Hepatocyte (in vitro differentiated cells): ENCODE data around the gene STK32C. TPM values are rescaled to one million over a fixed set of nuclear protein-coding genes. Genes with fewer than 3 reads are reported as not detected.
"Not testable (repeated sequence)": the region's sequence is repeated elsewhere in the genome, so short reads cannot be mapped to it uniquely, and the experiment has no call there.

Experiments used
- DNase-seq: peaks from one replicate; pipeline ENCODE4 v3.0.0-alpha.2; 2016; ENCODE audit warnings: low spot score
- H2AFZ ChIP-seq: fragments of 200-600 bp; sonication (generic); 2 replicates; pipeline ENCODE4 v1.6.0; 2016; ENCODE audit warnings: antibody characterized with exemption, mild to moderate bottlenecking
- H3K27ac ChIP-seq: fragments of 200-600 bp; sonication (generic); 2 replicates; pipeline ENCODE4 v1.5.1; 2016; ENCODE audit warnings: mild to moderate bottlenecking
- H3K27me3 ChIP-seq: fragments of 200-600 bp; sonication (generic); 2 replicates; pipeline ENCODE4 v1.6.1; 2016
- H3K36me3 ChIP-seq: fragments of 200-600 bp; sonication (generic); replicated peaks from 2 replicates; pipeline ENCODE4 v1.5.1; 2016; ENCODE audit warnings: low read depth; ENCODE audit not compliant: insufficient read depth
- H3K4me1 ChIP-seq: fragments of 200-600 bp; sonication (generic); 2 replicates; pipeline ENCODE4 v1.5.1; 2016; ENCODE audit warnings: mild to moderate bottlenecking, moderate library complexity; ENCODE audit not compliant: insufficient read depth
- H3K4me2 ChIP-seq: fragments of 200-600 bp; sonication (generic); 2 replicates; pipeline ENCODE4 v1.6.0; 2016
- H3K4me3 ChIP-seq: fragments of 200-600 bp; sonication (generic); 2 replicates; pipeline ENCODE4 v1.5.1; 2016; ENCODE audit warnings: mild to moderate bottlenecking
- H3K79me2 ChIP-seq: fragments of 200-600 bp; sonication (generic); 2 replicates; pipeline ENCODE4 v1.6.0; 2017; ENCODE audit warnings: mild to moderate bottlenecking
- H3K9me2 ChIP-seq: fragments of 200-600 bp; sonication (generic); replicated peaks from 2 replicates; pipeline ENCODE4 v1.6.0; 2017; ENCODE audit warnings: mild to moderate bottlenecking; ENCODE audit not compliant: insufficient read depth
- H3K9me3 ChIP-seq: fragments of 200-600 bp; sonication (generic); 2 replicates; pipeline ENCODE4 v1.5.1; 2016; ENCODE audit warnings: low read depth, mild to moderate bottlenecking
- H4K20me1 ChIP-seq: fragments of 200-600 bp; sonication (generic); 2 replicates; pipeline ENCODE4 v1.6.0; 2016; ENCODE audit warnings: mild to moderate bottlenecking; ENCODE audit not compliant: insufficient read depth, poor library complexity, severe bottlenecking
- EZH2 ChIP-seq: fragments of 200-600 bp; sonication (generic); IDR thresholded peaks from 2 replicates; pipeline ENCODE4 v1.6.1; 2016; ENCODE audit warnings: antibody characterized with exemption, mild to moderate bottlenecking, borderline replicate concordance
- EZH2phosphoT487 ChIP-seq: fragments of 200-600 bp; sonication (generic); IDR thresholded peaks from one replicate; pipeline ENCODE4 v1.6.1; 2018; ENCODE audit warnings: antibody characterized with exemption, mild to moderate bottlenecking, low read depth, moderate library complexity; ENCODE audit not compliant: unreplicated experiment, severe bottlenecking
- WGBS: methylation state at CpG from one replicate; pipeline ENCODE4 v1.1.6; 2016; ENCODE audit warnings: low lambda C conversion rate; ENCODE audit errors: missing lambda C conversion rate; 5-methylcytosine and 5-hydroxymethylcytosine counted together
- polyA plus RNA-seq: library from polyadenylated mRNA; unstranded; fragments of >200 nt; fragmentation: Nextera tagmentation; extraction: Ambion mirVana; gene quantifications from 2 replicates; pipeline ENCODE4 v1.2.1, GENCODE V29; 2016
- total RNA-seq: library from RNA; depleted of rRNA; stranded (reverse); fragments of >200 nt; gene quantifications from 2 replicates; pipeline ENCODE4 v1.2.3, GENCODE V29; 2014
- TF ChIP-seq, protein P1 (sequence below): fragments of 200-600 bp; sonication (generic); IDR thresholded peaks from 2 replicates; pipeline ENCODE4 v1.5.1; 2016; ENCODE audit warnings: antibody characterized with exemption, mild to moderate bottlenecking; ENCODE audit not compliant: poor library complexity

STK32C gene
- total and polyA plus RNA-seq, 2 experiments from 2014 or later = 7.9 to 12.2 TPM

DNA sequence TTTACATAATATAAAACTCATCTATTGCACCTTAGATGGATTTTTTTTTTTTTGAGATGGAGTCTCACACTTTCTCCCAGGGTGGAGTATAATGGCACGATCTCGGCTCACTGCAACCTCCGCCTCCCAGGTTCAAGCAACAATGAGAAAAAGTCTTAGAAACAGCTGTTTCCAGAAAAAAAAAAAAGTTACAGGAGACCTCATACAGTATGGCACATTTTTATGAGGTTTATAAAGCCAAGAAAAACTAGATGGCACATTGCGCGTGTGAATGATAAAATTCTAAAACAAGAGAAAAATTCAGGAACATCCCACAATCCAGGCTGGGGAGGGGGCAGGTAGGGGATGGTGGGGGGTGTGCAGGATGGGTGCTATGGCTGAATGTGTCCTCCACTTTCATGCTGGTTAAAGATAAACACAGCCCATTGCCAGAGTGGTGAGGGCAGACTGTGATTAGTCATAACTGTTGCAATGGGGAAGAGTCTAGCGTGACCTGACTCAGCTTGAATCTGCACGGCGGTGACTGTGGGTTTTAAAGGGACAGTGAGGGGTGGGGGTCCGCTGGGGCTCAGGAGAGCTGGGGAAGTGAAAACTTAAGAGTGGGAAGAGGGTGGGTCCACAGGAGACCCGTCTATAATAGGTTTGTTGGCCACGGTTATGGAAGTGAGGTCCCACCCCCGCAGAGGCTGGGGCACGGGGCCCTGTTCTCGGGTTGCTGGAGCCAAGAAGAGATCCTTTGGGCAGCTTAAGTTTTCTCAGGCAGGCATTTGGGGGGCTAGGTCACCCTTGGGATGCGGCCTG is 12.3 kb upstream of the STK32C start:
- TF ChIP-seq, protein P1, sequence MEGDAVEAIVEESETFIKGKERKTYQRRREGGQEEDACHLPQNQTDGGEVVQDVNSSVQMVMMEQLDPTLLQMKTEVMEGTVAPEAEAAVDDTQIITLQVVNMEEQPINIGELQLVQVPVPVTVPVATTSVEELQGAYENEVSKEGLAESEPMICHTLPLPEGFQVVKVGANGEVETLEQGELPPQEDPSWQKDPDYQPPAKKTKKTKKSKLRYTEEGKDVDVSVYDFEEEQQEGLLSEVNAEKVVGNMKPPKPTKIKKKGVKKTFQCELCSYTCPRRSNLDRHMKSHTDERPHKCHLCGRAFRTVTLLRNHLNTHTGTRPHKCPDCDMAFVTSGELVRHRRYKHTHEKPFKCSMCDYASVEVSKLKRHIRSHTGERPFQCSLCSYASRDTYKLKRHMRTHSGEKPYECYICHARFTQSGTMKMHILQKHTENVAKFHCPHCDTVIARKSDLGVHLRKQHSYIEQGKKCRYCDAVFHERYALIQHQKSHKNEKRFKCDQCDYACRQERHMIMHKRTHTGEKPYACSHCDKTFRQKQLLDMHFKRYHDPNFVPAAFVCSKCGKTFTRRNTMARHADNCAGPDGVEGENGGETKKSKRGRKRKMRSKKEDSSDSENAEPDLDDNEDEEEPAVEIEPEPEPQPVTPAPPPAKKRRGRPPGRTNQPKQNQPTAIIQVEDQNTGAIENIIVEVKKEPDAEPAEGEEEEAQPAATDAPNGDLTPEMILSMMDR = no peak
- TF ChIP-seq EZH2phosphoT487 (no peak), EZH2 (no peak)
- H3K27me3 ChIP-seq = no peaks in the 10 kb centered on the region
- H3K27ac ChIP-seq = no peak overlapping the region
- no peaks in the 10 kb centered on the region for H3K79me2 ChIP-seq
- H3K36me3 ChIP-seq = no peaks in the 10 kb centered on the region
- no peaks in the 10 kb centered on the region for H3K9me2 ChIP-seq
- H2AFZ ChIP-seq = no peak overlapping the region
- H3K4me2 ChIP-seq = peak overlapping the region; percentile 44
- no peaks in the 10 kb centered on the region for H3K4me1 ChIP-seq
- H3K4me3 ChIP-seq = no peak overlapping the region
- 71% methylated on average over 15 of the region's 15 CpGs for WGBS
- H4K20me1 ChIP-seq = no peaks in the 10 kb centered on the region
- H3K9me3 ChIP-seq = no peaks in the 10 kb centered on the region
- DNase-seq = peak; percentile 62

DNA sequence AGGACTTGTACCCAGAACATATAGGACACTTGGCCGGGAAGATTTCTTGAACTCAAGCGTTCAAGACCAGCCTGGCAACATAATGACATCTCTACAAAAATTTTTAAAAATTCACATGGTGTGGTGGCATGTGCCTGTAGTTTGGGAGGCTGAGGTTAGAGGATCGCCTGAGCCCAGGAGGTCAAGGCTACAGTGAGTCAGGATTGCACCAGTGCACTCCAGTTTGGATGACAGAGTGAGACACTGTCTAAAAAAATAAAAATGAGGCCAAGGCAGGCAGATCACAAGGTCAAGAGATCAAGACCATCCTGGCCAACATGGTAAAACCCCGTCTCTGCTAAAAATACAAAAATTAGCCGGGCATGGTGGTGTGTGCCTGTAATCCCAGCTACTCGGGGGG is 9.7 kb upstream of the STK32C start:
- not testable (repeated sequence) for DNase-seq, H3K9me3 ChIP-seq, H4K20me1 ChIP-seq, H3K79me2 ChIP-seq, H3K27ac ChIP-seq, H3K4me3 ChIP-seq, H3K4me2 ChIP-seq, H3K9me2 ChIP-seq, H3K4me1 ChIP-seq, H3K36me3 ChIP-seq, H3K27me3 ChIP-seq, H2AFZ ChIP-seq
- WGBS = 90% methylated on average over 6 of the region's 6 CpGs

DNA sequence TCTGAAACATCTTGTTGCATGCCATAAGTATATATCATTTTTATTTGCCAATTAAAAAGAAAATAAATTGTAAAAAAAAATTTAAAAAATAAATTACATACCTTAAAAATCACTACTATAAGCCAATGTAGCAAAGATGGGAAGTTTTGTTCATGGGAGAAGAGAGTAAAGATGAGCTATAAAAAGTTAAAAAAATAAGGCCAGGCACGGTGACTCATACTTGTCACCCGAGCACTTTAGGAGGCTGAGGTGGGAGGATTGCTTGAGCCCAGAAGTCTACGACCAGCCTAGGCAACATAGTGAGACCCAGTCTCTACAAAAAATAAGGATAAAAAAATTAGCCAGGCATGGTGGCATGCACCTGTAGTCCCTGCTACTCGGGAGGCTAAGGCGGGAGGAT is 8.4 kb upstream of the STK32C start:
- no peak overlapping the region for H3K27ac ChIP-seq
- 85% methylated on average over 5 of the region's 5 CpGs for WGBS
- no peaks in the 10 kb centered on the region for H4K20me1 ChIP-seq
- DNase-seq = no peak
- H3K4me1 ChIP-seq = no peaks in the 10 kb centered on the region
- H3K79me2 ChIP-seq = no peaks in the 10 kb centered on the region
- no peak overlapping the region for H3K4me2 ChIP-seq
- no peaks in the 10 kb centered on the region for H3K36me3 ChIP-seq
- H3K9me2 ChIP-seq = no peaks in the 10 kb centered on the region
- H3K4me3 ChIP-seq = no peak overlapping the region
- H2AFZ ChIP-seq = no peak overlapping the region
- no peaks in the 10 kb centered on the region for H3K9me3 ChIP-seq
- TF ChIP-seq EZH2phosphoT487 (no peak), EZH2 (no peak)
- TF ChIP-seq, protein P1 = no peak
- no peaks in the 10 kb centered on the region for H3K27me3 ChIP-seq

DNA sequence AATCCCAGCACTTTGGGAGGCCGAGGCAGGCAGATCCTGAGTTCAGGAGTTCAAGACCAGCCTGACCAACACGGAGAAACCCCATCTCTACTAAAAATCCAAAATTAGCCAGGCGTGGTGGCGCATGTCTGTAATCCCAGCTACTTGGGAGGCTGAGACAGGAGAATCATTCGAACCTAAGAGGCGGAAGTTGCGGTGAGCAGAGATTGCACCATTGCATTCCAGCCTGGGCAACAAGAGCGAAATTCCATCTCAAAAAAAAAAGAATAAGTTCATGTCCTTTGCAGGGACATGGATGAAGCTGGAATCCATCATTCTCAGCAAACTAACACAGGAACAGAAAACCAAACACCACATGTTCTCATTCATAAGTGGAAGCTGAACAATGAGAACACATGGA is 7.1 kb upstream of the STK32C start:
- H3K9me3 ChIP-seq, H3K4me1 ChIP-seq, H3K27ac ChIP-seq, H3K4me2 ChIP-seq, H3K36me3 ChIP-seq, H3K79me2 ChIP-seq, H3K9me2 ChIP-seq, H2AFZ ChIP-seq, DNase-seq, H4K20me1 ChIP-seq, H3K27me3 ChIP-seq, H3K4me3 ChIP-seq: not testable (repeated sequence)
- 98% methylated on average over 8 of the region's 8 CpGs for WGBS
